K562 (cell line): ENCODE measurements around the gene RNU6-1. TPM values are rescaled to one million over a fixed set of nuclear protein-coding genes. Genes with fewer than 3 reads are reported as not detected.

Experiments used
- CREB5 ChIP-seq: fragments of 250-450 bp; sonication (Bioruptor Pico); IDR thresholded peaks from 2 replicates; pipeline ENCODE4 v1.5.0; 2020; ENCODE audit warnings: mild to moderate bottlenecking
- FIP1L1 ChIP-seq: fragments of 200-400 bp; formaldehyde crosslinking; IDR thresholded peaks from 2 replicates; pipeline ENCODE4 v1.6.1; 2018; ENCODE audit warnings: mild to moderate bottlenecking, low read depth, low read length; ENCODE audit not compliant: poor library complexity, severe bottlenecking
- FOXK2 ChIP-seq, 2 experiments: fragments of 450-650 bp; IDR thresholded peaks in 1 of 2; conservative IDR thresholded peaks in 1 of 2; 2 replicates each; pipeline ENCODE4 v1.6.1; 2016; ENCODE audit warnings: low read depth in 2 of 2, mild to moderate bottlenecking in 1 of 2
- FUS ChIP-seq: fragments of 200-400 bp; formaldehyde crosslinking; optimal IDR thresholded peaks from 2 replicates; pipeline ENCODE3; 2017; ENCODE audit warnings: low read depth, low read length
- GATA2 ChIP-seq: sonication (generic); formaldehyde crosslinking; IDR thresholded peaks from 2 replicates; pipeline ENCODE4 v1.4.0; 2020; ENCODE audit warnings: mild to moderate bottlenecking, missing genetic modification reagents
- HDAC1 ChIP-seq, 2 experiments: fragments of 450-650 bp; IDR thresholded peaks; 2 replicates each; pipeline ENCODE4 v1.6.1; 2016 to 2017; ENCODE audit warnings: inconsistent platforms in 1 of 2, mild to moderate bottlenecking in 1 of 2, moderate library complexity in 1 of 2
- IRF2 ChIP-seq: sonication (generic); formaldehyde crosslinking; IDR thresholded peaks from 2 replicates; pipeline ENCODE4 v1.8.1; 2022; ENCODE audit warnings: mild to moderate bottlenecking, missing genetic modification reagents
- KDM4B ChIP-seq, 2 experiments: fragments of 450-650 bp in 1 of 2; sonication (generic) in 1 of 2; IDR thresholded peaks; 2 replicates each; pipeline ENCODE4 v1.6.1; 2016 to 2017; ENCODE audit warnings: borderline replicate concordance in 2 of 2, antibody characterized with exemption in 1 of 2, low read depth in 1 of 2, mild to moderate bottlenecking in 1 of 2
- KLF6 ChIP-seq: fragments of 250-450 bp; sonication (Bioruptor Pico); IDR thresholded peaks from 2 replicates; pipeline ENCODE4 v1.4.0; 2020; ENCODE audit warnings: mild to moderate bottlenecking, moderate library complexity, borderline replicate concordance
- MBD2 ChIP-seq: sonication (generic); IDR thresholded peaks from 2 replicates; pipeline ENCODE4 v1.6.1; 2016; ENCODE audit warnings: low read depth, borderline replicate concordance
- NCOA6 ChIP-seq: fragments of 450-650 bp; IDR thresholded peaks from 2 replicates; pipeline ENCODE4 v1.6.1; 2017; ENCODE audit warnings: mild to moderate bottlenecking
- NFXL1 ChIP-seq: fragments of 450-650 bp; formaldehyde crosslinking; IDR thresholded peaks from 2 replicates; pipeline ENCODE4 v1.4.0; 2021; ENCODE audit warnings: mild to moderate bottlenecking
- PRMT5 ChIP-seq: sonication (generic); formaldehyde crosslinking; IDR thresholded peaks from 2 replicates; pipeline ENCODE4 v1.5.0; 2020; ENCODE audit warnings: missing genetic modification reagents
- SIN3B ChIP-seq: fragments of 450-650 bp; IDR thresholded peaks from 2 replicates; pipeline ENCODE4 v1.6.1; 2017; ENCODE audit warnings: low read depth, mild to moderate bottlenecking, moderate library complexity
- SNIP1 ChIP-seq: fragments of 450-650 bp; IDR thresholded peaks from 2 replicates; pipeline ENCODE4 v1.7.1; 2017; ENCODE audit warnings: low read depth, mild to moderate bottlenecking
- ZNF232 ChIP-seq: sonication (generic); formaldehyde crosslinking; IDR thresholded peaks from 2 replicates; pipeline ENCODE4 v1.8.0; 2022; ENCODE audit warnings: mild to moderate bottlenecking, missing genetic modification reagents
- ZNF41 ChIP-seq: fragments of 250-450 bp; sonication (Bioruptor Pico); conservative IDR thresholded peaks from 2 replicates; pipeline ENCODE4 v1.4.0; 2020; ENCODE audit warnings: mild to moderate bottlenecking
- ZNF764 ChIP-seq: fragments of 250-450 bp; sonication (Bioruptor Pico); IDR thresholded peaks from 2 replicates; pipeline ENCODE4 v1.4.0; 2020; ENCODE audit warnings: low read depth, mild to moderate bottlenecking, moderate library complexity
- ZNF766 ChIP-seq: fragments of 200-800 bp; sonication (Bioruptor generic); conservative IDR thresholded peaks from 2 replicates; pipeline ENCODE4 v1.6.1; 2016; ENCODE audit warnings: missing genetic modification characterization, missing compliant biosample characterization
- polyA plus RNA-seq, 8 experiments: library from polyadenylated mRNA; depleted of rRNA in 4 of 8; stranded (reverse) in 5 of 8; unstranded in 3 of 8; fragments of >200 nt; fragmentation: Nextera tagmentation in 2 of 8; fragmentation: Illumina TruSeq in 1 of 8; extraction: Ambion mirVana in 2 of 8; extraction: Trizol in 1 of 8; gene quantifications; 2 replicates each; pipeline versions ENCODE4 v1.2.1 to v1.2.3, GENCODE V29; 2011 to 2014; ENCODE audit warnings: inconsistent platforms in 1 of 8, missing spikeins in 1 of 8
- total RNA-seq, 7 experiments: library from RNA; depleted of rRNA in 6 of 7; stranded (reverse); fragments of >200 nt in 6 of 7; fragmentation: Illumina TruSeq in 2 of 7; extraction: Trizol in 2 of 7; gene quantifications; 2 replicates each; pipeline versions ENCODE4 v1.2.1 to v1.2.3, GENCODE V29; 2011 to 2021; ENCODE audit warnings: low replicate concordance in 1 of 7
- TF ChIP-seq, protein P1 (sequence below): IDR thresholded peaks from 2 replicates; pipeline ENCODE4 v1.6.1; 2011; ENCODE audit not compliant: insufficient read length; ENCODE audit errors: extremely low read depth
- TF ChIP-seq, protein P2 (sequence below): fragments of 450-650 bp; IDR thresholded peaks from 2 replicates; pipeline ENCODE4 v1.6.1; 2016; ENCODE audit warnings: missing biosample characterization, missing genetic modification characterization

The RNU6-1 gene
- total and polyA plus RNA-seq, 9 of the 15 experiments (the other 6 are each of a cell fraction or from before 2014, with no cell fraction given), result not detected

DNA sequence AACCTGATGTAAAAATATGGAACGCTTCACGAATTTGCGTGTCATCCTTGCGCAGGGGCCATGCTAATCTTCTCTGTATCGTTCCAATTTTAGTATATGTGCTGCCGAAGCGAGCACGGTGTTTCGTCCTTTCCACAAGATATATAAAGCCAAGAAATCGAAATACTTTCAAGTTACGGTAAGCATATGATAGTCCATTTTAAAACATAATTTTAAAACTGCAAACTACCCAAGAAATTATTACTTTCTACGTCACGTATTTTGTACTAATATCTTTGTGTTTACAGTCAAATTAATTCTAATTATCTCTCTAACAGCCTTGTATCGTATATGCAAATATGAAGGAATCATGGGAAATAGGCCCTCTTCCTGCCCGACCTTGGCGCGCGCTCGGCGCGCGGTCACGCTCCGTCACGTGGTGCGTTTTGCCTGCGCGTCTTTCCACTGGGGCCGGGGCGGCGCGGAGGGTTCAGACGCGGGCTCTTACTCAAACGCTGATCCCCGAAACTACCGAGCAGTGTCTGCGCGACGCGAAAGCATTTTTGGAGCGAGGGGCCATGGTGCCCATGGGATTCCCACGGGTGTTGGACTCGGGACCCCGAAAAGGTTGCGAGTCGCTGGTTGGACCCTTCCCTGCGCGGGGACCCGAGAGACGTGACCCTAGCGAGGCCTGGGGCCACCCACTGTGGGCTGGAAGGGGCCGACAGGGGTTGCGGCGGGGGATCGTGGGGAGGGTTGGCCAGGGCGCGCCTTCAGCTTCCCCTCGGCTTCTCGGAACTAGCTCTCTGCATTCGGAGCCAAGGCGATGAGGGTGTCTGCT is at the start of gene RNU6-1 (continued):
- TF ChIP-seq, protein P1, sequence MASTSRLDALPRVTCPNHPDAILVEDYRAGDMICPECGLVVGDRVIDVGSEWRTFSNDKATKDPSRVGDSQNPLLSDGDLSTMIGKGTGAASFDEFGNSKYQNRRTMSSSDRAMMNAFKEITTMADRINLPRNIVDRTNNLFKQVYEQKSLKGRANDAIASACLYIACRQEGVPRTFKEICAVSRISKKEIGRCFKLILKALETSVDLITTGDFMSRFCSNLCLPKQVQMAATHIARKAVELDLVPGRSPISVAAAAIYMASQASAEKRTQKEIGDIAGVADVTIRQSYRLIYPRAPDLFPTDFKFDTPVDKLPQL, result no peak
- TF ChIP-seq ZNF766 (CRISPR knock-in tag) (peak; percentile 75; the same call in 1 of the 2 replicates), FIP1L1 (no peak), KLF6 (CRISPR knock-in tag) (no peak), FOXK2 (conservative IDR thresholded peaks at IDR 0.05 in 1 of 2, IDR thresholded peaks at IDR 0.05 in 1 of 2; ENCODE audit: low read depth in 2 of 2) (peak; percentile 57 to 64), ZNF41 (CRISPR knock-in tag) (no peak), NCOA6 (no peak), SNIP1 (no peak), NFXL1 (CRISPR knock-in tag) (no peak), MBD2 (peak; percentile 55; the same call in 1 of the 2 replicates), KDM4B (IDR thresholded peaks at IDR 0.05; ENCODE audit: borderline replicate concordance in 2 of 2, low read depth in 1 of 2) (no peak), PRMT5 (CRISPR knock-in tag) (no peak), IRF2 (no peak), ZNF764 (CRISPR knock-in tag) (no peak), CREB5 (no peak), GATA2 (peak; percentile 28; the same call in 1 of the 2 replicates), FUS (no peak), SIN3B (no peak; the same call in 1 of the 2 replicates), HDAC1 (IDR thresholded peaks at IDR 0.05) (peak; percentile 59 to 75; a peak in 3 of 4 replicates), ZNF232 (CRISPR knock-in tag) (no peak)
- TF ChIP-seq, protein P2, sequence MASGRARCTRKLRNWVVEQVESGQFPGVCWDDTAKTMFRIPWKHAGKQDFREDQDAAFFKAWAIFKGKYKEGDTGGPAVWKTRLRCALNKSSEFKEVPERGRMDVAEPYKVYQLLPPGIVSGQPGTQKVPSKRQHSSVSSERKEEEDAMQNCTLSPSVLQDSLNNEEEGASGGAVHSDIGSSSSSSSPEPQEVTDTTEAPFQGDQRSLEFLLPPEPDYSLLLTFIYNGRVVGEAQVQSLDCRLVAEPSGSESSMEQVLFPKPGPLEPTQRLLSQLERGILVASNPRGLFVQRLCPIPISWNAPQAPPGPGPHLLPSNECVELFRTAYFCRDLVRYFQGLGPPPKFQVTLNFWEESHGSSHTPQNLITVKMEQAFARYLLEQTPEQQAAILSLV (tag), result no peak
